GM12891 (cell line): ENCODE measurements around the gene CWC15.

Experiments
- DNase-seq: peaks from one replicate; pipeline ENCODE4 v3.0.0; 2011; ENCODE audit warnings: low spot score; ENCODE audit not compliant: insufficient read length
- FAIRE-seq: peaks from 2 replicates; lab custom pipeline; 2011; peaks lifted over from hg19 to GRCh38; lab: Jason Lieb, UNC
- PAX5 ChIP-seq: IDR thresholded peaks from 2 replicates; pipeline ENCODE4 v1.6.1; 2011; ENCODE audit warnings: low read length, moderate library complexity, mild to moderate bottlenecking; ENCODE audit not compliant: insufficient read depth, severe bottlenecking
- POLR2A ChIP-seq: IDR thresholded peaks from 2 replicates; pipeline ENCODE4 v1.6.1; 2011; ENCODE audit warnings: low read depth, low read length, control low read depth
- POLR2AphosphoS5 ChIP-seq: IDR thresholded peaks from 2 replicates; pipeline ENCODE4 v1.6.1; 2011; ENCODE audit warnings: low read depth, low read length, control low read depth
- POU2F2 ChIP-seq: IDR thresholded peaks from 2 replicates; pipeline ENCODE4 v1.6.1; 2011; ENCODE audit warnings: low read depth, mild to moderate bottlenecking, control low read depth, low read length, moderate library complexity
- SPI1 ChIP-seq: IDR thresholded peaks from 2 replicates; pipeline ENCODE4 v1.6.1; 2011; ENCODE audit warnings: low read depth, low read length, control low read depth
- TAF1 ChIP-seq: IDR thresholded peaks from 2 replicates; pipeline ENCODE4 v1.6.1; 2011; ENCODE audit warnings: low read depth, low read length, control low read depth

Gene CWC15

DNA sequence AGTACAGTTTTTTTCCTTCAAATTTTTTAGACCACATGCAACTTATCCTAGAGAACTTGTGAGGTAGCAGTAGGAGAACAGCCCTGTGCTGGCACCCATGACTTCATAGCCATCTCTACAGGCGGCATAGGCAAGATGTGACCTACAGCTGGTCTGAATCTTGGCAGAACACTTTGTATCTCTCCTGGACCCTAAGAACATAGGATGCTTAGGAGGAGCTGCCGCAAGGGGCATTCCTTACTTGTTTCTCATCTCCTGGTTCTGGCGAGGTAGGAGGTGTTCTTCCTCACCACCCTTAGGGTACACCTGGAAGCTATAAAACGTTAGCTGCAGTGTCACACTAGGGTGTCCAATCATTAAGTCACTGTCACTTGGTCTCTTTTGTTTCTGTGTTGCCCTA, 16.4 kb downstream of the CWC15 start:
- no peak for DNase-seq
- TF ChIP-seq POLR2A (no peak), POLR2AphosphoS5 (no peak), TAF1 (no peak), SPI1 (no peak), POU2F2 (no peak), PAX5 (no peak)
- FAIRE-seq = no peak

DNA sequence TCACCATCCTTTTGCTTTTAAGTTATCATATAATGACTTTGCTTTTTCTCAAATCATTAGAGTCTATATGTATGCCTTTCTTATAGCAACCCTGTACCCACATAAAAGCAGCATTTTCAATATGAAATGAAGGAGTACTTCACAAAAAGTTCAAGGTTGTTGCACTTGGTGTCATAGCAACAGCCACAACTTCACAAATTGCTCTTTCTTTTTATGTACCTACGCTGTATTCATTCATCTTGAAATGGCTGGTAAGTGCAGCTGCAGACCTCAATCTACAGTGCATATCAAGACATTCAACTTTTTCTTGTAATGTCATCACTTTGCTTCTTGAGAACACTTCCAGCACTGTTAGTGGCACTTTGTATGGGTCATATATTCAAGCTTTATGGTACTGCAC, 18.6 kb downstream of the CWC15 start:
- no peak for DNase-seq
- FAIRE-seq = no peak
- no peak for TF ChIP-seq TAF1
- TF ChIP-seq SPI1 = no peak
- no peak for TF ChIP-seq PAX5
- no peak for TF ChIP-seq POLR2AphosphoS5
- TF ChIP-seq POU2F2 = no peak
- no peak for TF ChIP-seq POLR2A

DNA sequence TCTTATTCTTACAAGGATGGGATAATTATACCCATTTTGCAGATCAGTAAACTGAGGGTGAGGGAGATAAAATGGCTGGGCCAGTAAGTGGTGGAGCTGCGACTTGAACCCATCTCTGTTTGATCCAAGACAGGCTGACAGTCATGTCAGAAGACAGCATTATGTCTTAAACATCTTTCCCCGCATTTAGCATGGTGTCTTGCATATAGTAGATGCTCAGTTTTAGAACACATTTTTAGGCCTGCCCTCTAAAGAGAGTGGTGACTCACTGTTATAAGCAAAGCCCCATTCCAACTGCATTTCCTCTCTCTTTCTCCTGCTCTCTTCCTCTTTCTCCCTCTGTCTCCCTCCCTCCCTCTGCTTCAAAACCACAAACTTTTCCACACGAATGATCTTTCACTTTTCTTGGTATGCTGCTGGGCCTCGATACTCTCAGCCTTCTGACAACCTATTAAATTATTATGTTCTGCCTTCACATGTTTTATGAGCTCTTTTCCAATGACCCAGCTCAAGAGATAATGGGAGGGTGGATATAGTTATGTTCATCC, 25.2 kb downstream of the CWC15 start:
- DNase-seq = no peak
- no peak for FAIRE-seq
- TF ChIP-seq TAF1 (no peak), POLR2AphosphoS5 (no peak), SPI1 (no peak), POU2F2 (no peak), POLR2A (no peak), PAX5 (no peak)

DNA sequence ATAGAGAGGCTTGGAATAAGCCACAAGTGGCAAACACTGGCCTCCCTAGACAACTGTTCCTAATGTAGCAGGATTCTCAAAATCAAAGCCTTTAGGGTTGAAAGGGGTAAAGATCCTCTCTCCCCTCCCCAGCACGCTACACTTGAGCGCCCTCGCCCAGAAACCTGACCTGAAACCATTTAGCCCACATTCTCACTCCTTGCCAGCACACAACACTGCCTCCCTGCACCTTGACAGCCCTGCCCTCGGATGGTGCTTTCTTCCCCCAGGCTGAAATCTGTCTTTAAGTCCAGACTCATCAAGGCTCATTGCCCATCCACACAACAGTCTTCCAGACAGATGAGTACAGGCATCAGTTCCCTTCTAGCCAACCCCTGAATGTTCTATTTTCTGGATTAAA, 26.5 kb downstream of the CWC15 start:
- TF ChIP-seq SPI1 = no peak
- TF ChIP-seq PAX5 = no peak
- TF ChIP-seq POU2F2 = no peak
- no peak for TF ChIP-seq TAF1
- TF ChIP-seq POLR2AphosphoS5 = no peak
- no peak for TF ChIP-seq POLR2A
- DNase-seq (no peak), FAIRE-seq (no peak)

DNA sequence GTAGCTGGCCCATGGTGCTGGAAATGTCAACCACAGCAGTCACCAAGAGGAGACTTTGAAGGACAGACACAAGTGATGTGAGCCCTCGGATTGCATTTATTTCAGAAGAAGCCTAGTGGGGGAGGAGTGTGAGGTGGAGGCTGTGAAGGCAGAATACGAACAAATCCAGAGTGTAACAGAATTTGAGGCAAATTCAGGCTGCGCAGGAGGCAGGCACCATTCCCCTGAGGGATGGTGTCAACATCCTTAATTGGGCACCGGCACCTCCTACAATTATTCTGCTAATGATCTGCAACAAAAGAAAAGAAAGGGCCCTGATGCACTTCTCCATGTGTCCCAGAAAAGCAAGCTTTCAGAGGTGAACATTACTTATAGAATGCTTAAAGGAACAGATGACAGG, 32.2 kb downstream of the CWC15 start:
- no peak for DNase-seq
- no peak for TF ChIP-seq POU2F2
- TF ChIP-seq SPI1 = no peak
- no peak for TF ChIP-seq PAX5
- FAIRE-seq = no peak

DNA sequence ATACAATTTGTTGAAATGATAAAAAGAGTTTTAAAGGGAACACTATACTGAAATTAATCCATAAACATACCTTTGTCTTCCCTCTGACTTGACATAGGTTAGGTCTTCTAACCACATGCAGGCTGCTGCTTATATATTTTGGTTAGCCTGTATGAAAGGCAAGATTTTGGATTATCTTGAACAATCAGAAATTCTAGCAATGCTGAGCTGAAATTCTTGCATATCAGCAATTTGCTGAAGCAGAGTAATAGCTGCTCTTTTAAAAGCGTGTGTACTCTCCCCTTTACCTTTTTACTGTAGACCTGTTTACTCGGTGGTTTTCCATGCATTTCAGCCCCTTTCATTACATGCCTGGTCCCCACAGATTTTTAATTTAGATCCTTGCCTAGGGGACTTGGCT, 34.0 kb downstream of the CWC15 start:
- FAIRE-seq (no peak), DNase-seq (no peak)
- TF ChIP-seq POU2F2 (no peak), POLR2A (no peak), POLR2AphosphoS5 (no peak), PAX5 (no peak)

DNA sequence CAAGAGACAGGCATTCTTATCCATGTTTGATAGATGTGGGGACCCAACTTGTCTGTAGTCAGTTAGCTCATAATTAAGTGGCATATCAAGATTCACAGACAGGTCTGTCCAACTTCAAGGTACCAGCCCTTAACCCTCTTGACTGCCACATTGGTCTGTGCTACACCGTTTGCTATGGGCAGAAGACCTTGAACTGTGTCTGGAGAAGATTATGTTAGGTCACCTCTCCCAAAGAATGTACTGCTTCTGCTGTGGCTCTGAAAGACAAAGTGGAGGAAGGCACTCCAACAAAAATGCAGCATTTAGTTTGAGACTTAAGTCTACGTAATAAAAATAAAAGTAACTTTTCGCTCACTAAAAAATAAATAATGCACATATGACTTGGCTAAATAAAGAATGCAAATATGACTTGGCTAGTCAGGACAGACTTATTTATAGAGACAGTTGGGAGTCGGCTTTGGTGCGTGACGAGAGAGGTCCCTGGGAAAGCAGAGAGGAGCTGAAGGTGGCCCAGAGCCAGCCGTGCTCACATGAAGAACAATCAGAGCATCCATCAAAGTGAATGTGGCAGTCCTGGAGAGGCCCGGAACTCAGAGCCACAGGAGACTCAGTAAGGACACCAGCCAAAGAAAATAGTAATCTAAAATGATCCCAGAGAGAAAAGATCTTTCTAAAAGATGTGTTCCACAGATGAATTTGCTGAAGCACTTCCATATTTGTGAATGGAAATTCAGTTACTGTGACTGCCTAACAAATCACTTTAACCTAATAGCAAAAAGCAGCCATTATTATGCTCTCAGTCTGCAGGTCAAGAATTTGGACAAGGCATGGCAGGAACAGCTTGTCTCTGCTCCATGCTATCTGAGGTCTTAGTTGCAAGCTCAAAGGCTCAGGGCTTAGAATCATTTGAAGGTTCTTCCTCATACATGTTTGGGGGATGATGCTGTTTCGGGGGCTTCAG, 35.0 kb downstream of the CWC15 start:
- DNase-seq (no peak), FAIRE-seq (no peak)

DNA sequence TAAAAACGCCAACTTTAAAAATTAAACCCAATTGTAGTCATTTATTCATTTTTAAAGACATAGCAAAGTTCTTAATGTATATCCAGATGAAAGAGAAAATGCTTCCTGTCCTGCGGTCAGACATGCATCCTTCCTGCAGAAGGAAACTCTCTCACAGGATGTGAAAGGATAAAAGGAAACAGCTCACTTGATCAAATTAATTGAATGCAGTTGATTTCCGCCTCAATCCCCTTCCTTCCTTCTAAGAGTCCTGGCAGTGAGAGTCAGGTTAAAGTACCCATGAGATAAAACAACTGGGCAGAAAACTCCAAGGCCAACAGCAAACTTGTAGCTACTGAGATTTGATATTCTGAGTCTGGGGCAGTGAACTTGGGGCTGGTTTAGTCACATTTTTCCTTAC, 38.5 kb downstream of the CWC15 start:
- DNase-seq (no peak), FAIRE-seq (no peak)
- no peak for TF ChIP-seq POLR2AphosphoS5
- TF ChIP-seq POU2F2 = no peak
- TF ChIP-seq PAX5 = no peak
- TF ChIP-seq TAF1 = no peak
- no peak for TF ChIP-seq SPI1
- TF ChIP-seq POLR2A = no peak

More for the DNA sequence above, 35.0 kb downstream of the CWC15 start:
- TF ChIP-seq POLR2AphosphoS5 = no peak
- TF ChIP-seq PAX5 = no peak
- TF ChIP-seq POLR2A = no peak
- TF ChIP-seq POU2F2 = no peak
- no peak for TF ChIP-seq TAF1
- TF ChIP-seq SPI1 = no peak

DNA sequence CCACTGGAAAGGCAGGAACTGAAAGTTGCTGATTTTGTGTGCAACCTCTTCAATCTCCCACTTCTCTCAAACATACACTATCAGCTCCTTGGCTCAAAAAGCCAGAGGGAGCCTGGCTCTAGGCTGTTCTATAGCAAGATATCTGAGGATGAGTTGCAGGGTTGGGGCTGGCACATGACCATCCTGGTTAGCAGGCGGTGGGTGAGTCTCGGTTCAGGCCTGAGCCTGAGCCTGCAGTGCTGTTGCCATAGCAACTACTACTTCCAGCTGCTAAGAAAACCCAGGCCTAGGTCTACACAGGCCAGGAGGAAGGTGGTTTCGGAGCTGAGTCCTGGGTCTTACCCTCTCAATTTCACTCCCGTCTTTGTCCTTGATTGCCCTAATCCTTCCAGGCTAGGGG, 39.0 kb downstream of the CWC15 start:
- FAIRE-seq = no peak
- no peak for TF ChIP-seq SPI1
- TF ChIP-seq PAX5 = no peak
- no peak for TF ChIP-seq POLR2AphosphoS5
- TF ChIP-seq TAF1 = no peak
- TF ChIP-seq POLR2A = no peak
- TF ChIP-seq POU2F2 = no peak
- no peak for DNase-seq
